ENCODE results near the gene PRKCE. TPM values are rescaled to one million over a fixed set of nuclear protein-coding genes. Genes with fewer than 3 reads are reported as not detected.

The PRKCE gene
- polyA plus RNA-seq, 1 experiment = 16.7 TPM

DNA sequence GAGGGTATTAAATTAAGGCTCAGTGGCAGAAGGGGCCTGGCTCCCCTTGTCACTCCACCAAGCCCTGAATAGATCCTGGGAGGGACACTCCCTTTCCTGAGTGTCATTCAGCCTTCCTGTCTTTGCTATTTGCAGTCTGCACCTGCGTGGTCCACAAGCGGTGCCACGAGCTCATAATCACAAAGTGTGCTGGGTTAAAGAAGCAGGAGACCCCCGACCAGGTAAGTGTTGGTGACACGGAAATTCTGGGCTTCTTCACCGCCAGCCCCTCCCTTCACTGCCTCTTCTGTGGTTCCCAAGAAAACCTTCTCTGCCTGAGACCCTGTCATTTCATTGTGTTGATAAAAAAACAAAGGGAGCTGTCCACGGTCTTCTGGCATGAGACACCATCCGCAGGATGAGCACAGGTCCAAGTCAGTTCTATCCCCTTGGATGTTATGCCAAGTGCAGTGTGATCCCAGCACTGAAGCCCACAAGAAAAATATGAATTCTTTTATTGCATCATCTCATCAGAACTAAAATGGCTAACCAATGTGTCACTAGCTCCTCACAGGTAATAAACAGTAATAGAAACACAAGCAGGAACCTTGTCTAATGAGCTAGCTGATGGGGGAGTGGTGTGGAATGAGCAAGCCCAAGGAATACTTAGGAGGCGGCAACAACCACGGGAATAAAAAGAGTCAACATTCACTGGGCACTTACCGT is 328.8 kb downstream of the PRKCE start:
- ChIA-PET POLR2A (no interaction called here), CTCF (interaction anchor here (1.1 kb wide), 1 partner anchor 17 kb away, joined by 5 read pairs; no protein-coding TSS in a partner anchor)
- Histone ChIP-seq H3K27me3 (ENCODE audit: control insufficient read depth, insufficient read depth, low read length) (no peaks in the 10 kb centered on the region), H3K9me3 (ENCODE audit: control insufficient read depth, insufficient read depth, low read length) (no peaks in the 10 kb centered on the region), H3K4me3 (ENCODE audit: low read depth, low read length) (no peak overlapping the region), H3K27ac (ENCODE audit: low read depth, low read length) (no peak overlapping the region)
- DNase-seq (ENCODE audit: low read depth, low spot score) = no peak
- TF ChIP-seq CTCF (IDR thresholded peaks at IDR 0.05; ENCODE audit: low read depth, low read length) = no peak

DNA sequence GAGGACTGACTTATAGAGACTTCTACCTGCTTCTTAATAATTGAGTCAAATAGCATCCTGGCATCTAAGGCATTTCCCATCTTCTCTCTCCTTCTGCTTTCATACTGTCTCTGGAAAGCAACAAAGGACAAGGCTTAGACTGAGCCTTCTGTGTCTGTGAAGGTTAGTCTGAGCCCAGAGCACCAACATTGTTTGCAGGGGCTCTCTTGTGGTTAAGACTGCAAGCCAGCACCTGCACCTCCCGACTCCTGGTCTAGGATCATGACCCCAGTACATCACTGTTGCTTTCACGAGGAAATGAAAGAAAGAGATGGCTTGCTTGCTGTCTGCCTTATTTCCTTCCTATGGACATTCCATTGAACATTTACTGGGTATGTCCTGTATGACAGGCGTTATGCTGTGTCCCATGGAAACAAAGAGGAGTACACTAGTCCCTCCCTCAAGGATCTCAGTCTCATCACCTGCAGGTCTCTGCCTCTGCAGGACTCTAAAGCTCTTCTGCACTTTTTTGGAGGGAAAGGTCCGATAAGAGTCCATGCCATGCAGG is 330.0 kb downstream of the PRKCE start:
- POLR2A ChIA-PET = no interaction called here
- Histone ChIP-seq H3K4me3 (ENCODE audit: low read depth, low read length) (no peak overlapping the region), H3K27me3 (ENCODE audit: control insufficient read depth, insufficient read depth, low read length) (no peaks in the 10 kb centered on the region), H3K9me3 (ENCODE audit: control insufficient read depth, insufficient read depth, low read length) (no peaks in the 10 kb centered on the region), H3K27ac (ENCODE audit: low read depth, low read length) (no peak overlapping the region)
- CTCF ChIA-PET = no interaction called here
- DNase-seq (ENCODE audit: low read depth, low spot score) = no peak
- TF ChIP-seq CTCF (IDR thresholded peaks at IDR 0.05; ENCODE audit: low read depth, low read length) = no peak

- CTCF ChIA-PET = no interaction called here
- TF ChIP-seq CTCF (IDR thresholded peaks at IDR 0.05; ENCODE audit: low read depth, low read length) = no peak
- Histone ChIP-seq H3K27ac (ENCODE audit: low read depth, low read length) (no peak overlapping the region), H3K4me3 (ENCODE audit: low read depth, low read length) (no peak overlapping the region), H3K9me3 (ENCODE audit: control insufficient read depth, insufficient read depth, low read length) (no peaks in the 10 kb centered on the region), H3K27me3 (ENCODE audit: control insufficient read depth, insufficient read depth, low read length) (no peaks in the 10 kb centered on the region)
- no peak for DNase-seq (ENCODE audit: low read depth, low spot score)
- POLR2A ChIA-PET = no interaction called here
Observed at GRCh38 chr2:45982096-45982495, 330.6 kb downstream of the PRKCE start.

DNA sequence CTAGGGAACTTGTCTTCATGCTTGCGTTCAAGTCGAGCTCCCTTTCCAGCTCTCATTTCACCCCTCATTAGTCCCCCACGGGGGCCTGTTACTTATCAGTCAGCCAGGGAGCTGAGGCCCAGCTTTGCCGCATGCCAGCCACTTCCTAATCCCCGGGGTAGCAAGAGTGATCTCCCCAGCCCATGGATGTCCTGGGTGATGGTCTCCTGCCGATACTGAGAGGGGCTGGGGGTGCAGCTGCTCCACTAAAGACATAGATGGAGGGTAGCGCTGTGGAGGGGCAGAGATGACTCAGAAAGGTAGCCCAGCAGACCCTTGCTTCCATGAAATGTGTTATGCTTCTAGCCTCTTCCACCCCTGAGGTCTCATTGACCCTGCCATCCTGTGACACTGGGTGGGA is 331.7 kb downstream of the PRKCE start:
- ChIA-PET CTCF (no interaction called here), POLR2A (no interaction called here)
- no peak for TF ChIP-seq CTCF (IDR thresholded peaks at IDR 0.05; ENCODE audit: low read depth, low read length)
- no peak for DNase-seq (ENCODE audit: low read depth, low spot score)
- no peak overlapping the region for H3K27ac ChIP-seq (ENCODE audit: low read depth, low read length)
- no peaks in the 10 kb centered on the region for H3K27me3 ChIP-seq (ENCODE audit: control insufficient read depth, insufficient read depth, low read length)
- H3K4me3 ChIP-seq (ENCODE audit: low read depth, low read length) = no peak overlapping the region
- no peaks in the 10 kb centered on the region for H3K9me3 ChIP-seq (ENCODE audit: control insufficient read depth, insufficient read depth, low read length)

DNA sequence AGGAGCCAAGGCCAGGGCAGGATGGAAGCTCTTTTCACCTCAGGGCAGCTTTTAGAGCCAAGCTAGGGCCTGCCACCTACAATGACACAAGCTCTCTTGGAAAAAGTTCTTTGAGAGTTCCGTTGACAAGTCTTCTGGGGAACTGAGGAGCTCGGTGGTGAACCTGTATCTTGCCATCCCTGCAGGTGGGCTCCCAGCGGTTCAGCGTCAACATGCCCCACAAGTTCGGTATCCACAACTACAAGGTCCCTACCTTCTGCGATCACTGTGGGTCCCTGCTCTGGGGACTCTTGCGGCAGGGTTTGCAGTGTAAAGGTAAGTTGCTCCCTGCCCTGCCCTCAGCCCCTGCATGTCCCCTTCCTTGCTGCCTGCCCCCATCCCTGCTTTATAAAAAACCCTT is 332.9 kb downstream of the PRKCE start:
- CTCF ChIA-PET = no interaction called here
- no peak for TF ChIP-seq CTCF (IDR thresholded peaks at IDR 0.05; ENCODE audit: low read depth, low read length)
- no peak overlapping the region for H3K4me3 ChIP-seq (ENCODE audit: low read depth, low read length)
- no peak for DNase-seq (ENCODE audit: low read depth, low spot score)
- H3K27me3 ChIP-seq (ENCODE audit: control insufficient read depth, insufficient read depth, low read length) = no peaks in the 10 kb centered on the region
- no peak overlapping the region for H3K27ac ChIP-seq (ENCODE audit: low read depth, low read length)
- no peaks in the 10 kb centered on the region for H3K9me3 ChIP-seq (ENCODE audit: control insufficient read depth, insufficient read depth, low read length)
- POLR2A ChIA-PET = no interaction called here
